ENCODE measurements around the gene LRRC27. TPM values are rescaled to one million over a fixed set of nuclear protein-coding genes. Genes with fewer than 3 reads are reported as not detected.
"Not testable (repeated sequence)": the region's sequence is repeated elsewhere in the genome, so short reads cannot be mapped to it uniquely, and the experiment has no call there.

Gene LRRC27
- total RNA-seq, 4 donors from 2014 or later, result 5.9 to 69.5 (median 8.3) TPM; not detected in 1

GRCh38 chr10:132336064-132336746, 4.2 kb downstream of the LRRC27 start:
- H3K27me3 ChIP-seq, result no peaks in the 10 kb centered on the region
- H3K4me1 ChIP-seq, result peaks cover 0 to 14% (median 9%) of the 10 kb centered on the region in 4 donors
- no peak overlapping the region for H3K4me3 ChIP-seq
- in situ Hi-C loops (cut with MboI; ENCODE audit: low pct_ligation_motif_present in 1 of 4, low pct_unique_long_range_greater_than_20kb in 1 of 4, low sequenced_read_pairs in 3 of 4), result loop anchor here in 1 of 4 donors (25.0 kb wide), 1 partner anchor 99 kb away; no protein-coding TSS in a partner anchor
- intact Hi-C loops (cut with DNase I; ENCODE audit: low total_unique reads), result no loop called here
- H3K9me3 ChIP-seq, result no peaks in the 10 kb centered on the region
- WGBS, 2 donors (ENCODE audit: low coverage in 1 of 2), result 69 to 76% methylated on average over 6 to 11 of the region's 11 CpGs
- DNase-seq, result no peak
- H3K27ac ChIP-seq, result peak overlapping the region in 2 of 4 donors; percentile 54 to 72
- TF ChIP-seq EP300 (IDR thresholded peaks at IDR 0.05; ENCODE audit: low read depth) (no peak), POLR2A (IDR thresholded peaks at IDR 0.05) (no peak), CTCF (IDR thresholded peaks at IDR 0.05) (no peak), POLR2AphosphoS5 (IDR thresholded peaks at IDR 0.05) (no peak)
- no peaks in the 10 kb centered on the region for H3K36me3 ChIP-seq

- 34 to 57% methylated on average over 4 to 19 of the region's 19 CpGs for WGBS, 2 donors (ENCODE audit: low coverage in 1 of 2)
- no peak for TF ChIP-seq POLR2A (IDR thresholded peaks at IDR 0.05)
- no peak for TF ChIP-seq EP300 (IDR thresholded peaks at IDR 0.05; ENCODE audit: low read depth)
- no peak for TF ChIP-seq POLR2AphosphoS5 (IDR thresholded peaks at IDR 0.05)
- no peak for TF ChIP-seq CTCF (IDR thresholded peaks at IDR 0.05)
- Histone ChIP-seq H3K4me1 (peaks cover 0 to 14% (median 9%) of the 10 kb centered on the region in 4 donors), H3K27ac (peak overlapping the region; percentile 54 to 79 (median 64)), H3K4me3 (peak overlapping the region; percentile 8 to 52 (median 33)), H3K9me3 (no peaks in the 10 kb centered on the region), H3K27me3 (no peaks in the 10 kb centered on the region), H3K36me3 (no peaks in the 10 kb centered on the region)
- DNase-seq, result no peak
- intact Hi-C loops (cut with DNase I; ENCODE audit: low total_unique reads), result no loop called here
- in situ Hi-C loops (cut with MboI; ENCODE audit: low pct_ligation_motif_present in 1 of 4, low pct_unique_long_range_greater_than_20kb in 1 of 4, low sequenced_read_pairs in 3 of 4), result loop anchor here in 1 of 4 donors (25.0 kb wide), 1 partner anchor 100 kb away; no protein-coding TSS in a partner anchor
These were observed 5.0 kb downstream of the LRRC27 start for GRCh38 chr10:132336919-132337407.

GRCh38 chr10:132337854-132338253, 5.9 kb downstream of the LRRC27 start:
- DNase-seq; H3K4me1 ChIP-seq; H3K36me3 ChIP-seq; H3K4me3 ChIP-seq; H3K9me3 ChIP-seq; intact Hi-C loops (cut with DNase I; ENCODE audit: low total_unique reads); H3K27me3 ChIP-seq: not testable (repeated sequence)
- peak overlapping the region in 1 of 4 donors; percentile 55 for H3K27ac ChIP-seq
- 80 to 90% methylated on average over 2 to 7 of the region's 7 CpGs for WGBS, 2 donors (ENCODE audit: low coverage in 1 of 2)
- in situ Hi-C loops (cut with MboI; ENCODE audit: low pct_ligation_motif_present in 1 of 4, low pct_unique_long_range_greater_than_20kb in 1 of 4, low sequenced_read_pairs in 3 of 4), result loop anchor here in 1 of 4 donors (25.0 kb wide), 1 partner anchor 101 kb away; no protein-coding TSS in a partner anchor

GRCh38 chr10:132338876-132339275, 6.9 kb downstream of the LRRC27 start:
- intact Hi-C loops (cut with DNase I; ENCODE audit: low total_unique reads), result no loop called here
- Histone ChIP-seq H3K4me3 (no peak overlapping the region), H3K36me3 (no peaks in the 10 kb centered on the region), H3K9me3 (no peaks in the 10 kb centered on the region), H3K27ac (no peak overlapping the region), H3K4me1 (peaks cover 0 to 5% (median 0%) of the 10 kb centered on the region in 4 donors), H3K27me3 (no peaks in the 10 kb centered on the region)
- 92 to 93% methylated on average over 2 to 10 of the region's 10 CpGs for WGBS, 2 donors (ENCODE audit: low coverage in 1 of 2)
- in situ Hi-C loops (cut with MboI; ENCODE audit: low pct_ligation_motif_present in 1 of 4, low pct_unique_long_range_greater_than_20kb in 1 of 4, low sequenced_read_pairs in 3 of 4), result loop anchor here in 1 of 4 donors (25.0 kb wide), 1 partner anchor 102 kb away; no protein-coding TSS in a partner anchor
- DNase-seq, result no peak
- TF ChIP-seq EP300 (IDR thresholded peaks at IDR 0.05; ENCODE audit: low read depth) (no peak), CTCF (IDR thresholded peaks at IDR 0.05) (no peak), POLR2AphosphoS5 (IDR thresholded peaks at IDR 0.05) (no peak), POLR2A (IDR thresholded peaks at IDR 0.05) (no peak)

Data from transverse colon (tissue), 4 donors.